NOMO-1 treated with DMSO at 0.1 percent for 48 hours (cell line): ENCODE data around the gene CCDC181.
"Not testable (repeated sequence)": the region's sequence is repeated elsewhere in the genome, so short reads cannot be mapped to it uniquely, and the experiment has no call there.

Source experiments
- DNase-seq: peaks from one replicate; lab custom pipeline; 2025; ENCODE audit not compliant: unreplicated experiment; lab: John Stamatoyannopoulos, UW

Gene CCDC181

DNA sequence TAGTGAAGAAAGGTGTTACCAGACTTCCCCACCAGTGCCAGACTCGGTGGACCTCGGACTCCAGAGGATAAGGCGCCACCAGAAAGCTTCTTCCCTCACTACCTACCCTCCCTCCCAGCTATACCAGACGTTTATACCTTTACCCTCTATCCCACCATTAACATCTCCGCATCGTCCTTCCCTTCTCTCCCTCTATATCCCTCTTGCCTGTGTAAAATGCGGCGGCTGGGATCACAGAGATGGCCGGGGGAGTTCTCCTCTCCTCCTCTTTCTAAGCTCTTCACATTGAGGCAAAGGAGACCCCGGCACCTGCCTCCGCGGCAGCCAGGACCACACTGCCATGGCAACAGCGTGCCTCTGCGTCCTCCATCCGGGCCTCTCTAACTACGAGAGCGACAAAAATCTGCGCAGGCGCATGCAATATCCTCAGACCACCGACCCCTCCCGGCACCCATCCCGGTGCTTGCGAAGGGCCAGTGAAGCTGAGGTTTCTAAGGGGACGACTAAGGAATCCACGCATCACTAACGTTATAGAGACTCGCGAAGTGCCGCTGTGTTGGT is at the start of gene CCDC181:
TSS of gene CCDC181 (minus strand) at position 394 of the 561 bp plus-strand sequence. CDS start 2,547 bp downstream, outside the sequence.
- DNase-seq: no peak

DNA sequence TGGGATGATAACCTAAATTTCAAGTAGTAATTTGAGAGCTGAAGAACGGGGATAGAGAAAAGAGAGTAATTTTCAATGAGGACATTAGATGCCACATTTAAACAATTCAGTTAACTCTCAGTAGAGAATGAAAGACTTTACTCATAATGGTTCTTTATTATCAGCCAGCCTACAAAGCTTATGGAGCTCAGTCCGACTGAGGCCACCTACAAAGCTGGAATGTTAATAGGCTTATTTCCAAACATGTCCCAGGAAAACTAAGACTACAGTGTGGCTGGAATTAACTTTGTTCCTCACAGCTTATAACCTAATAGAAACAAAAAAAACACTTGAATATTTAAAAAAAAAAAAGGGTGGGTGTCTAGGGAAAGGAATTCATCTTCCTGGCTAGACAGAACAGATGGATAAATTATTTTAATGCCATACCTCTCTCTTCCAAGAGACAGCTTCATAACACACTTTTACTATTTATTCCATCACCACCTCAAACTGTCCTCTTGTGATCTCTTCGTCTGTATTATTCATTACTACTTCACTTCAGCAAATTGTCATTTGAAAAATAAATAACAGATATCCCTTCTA is 48.6 kb upstream of the CCDC181 start:
- DNase-seq: no peak

DNA sequence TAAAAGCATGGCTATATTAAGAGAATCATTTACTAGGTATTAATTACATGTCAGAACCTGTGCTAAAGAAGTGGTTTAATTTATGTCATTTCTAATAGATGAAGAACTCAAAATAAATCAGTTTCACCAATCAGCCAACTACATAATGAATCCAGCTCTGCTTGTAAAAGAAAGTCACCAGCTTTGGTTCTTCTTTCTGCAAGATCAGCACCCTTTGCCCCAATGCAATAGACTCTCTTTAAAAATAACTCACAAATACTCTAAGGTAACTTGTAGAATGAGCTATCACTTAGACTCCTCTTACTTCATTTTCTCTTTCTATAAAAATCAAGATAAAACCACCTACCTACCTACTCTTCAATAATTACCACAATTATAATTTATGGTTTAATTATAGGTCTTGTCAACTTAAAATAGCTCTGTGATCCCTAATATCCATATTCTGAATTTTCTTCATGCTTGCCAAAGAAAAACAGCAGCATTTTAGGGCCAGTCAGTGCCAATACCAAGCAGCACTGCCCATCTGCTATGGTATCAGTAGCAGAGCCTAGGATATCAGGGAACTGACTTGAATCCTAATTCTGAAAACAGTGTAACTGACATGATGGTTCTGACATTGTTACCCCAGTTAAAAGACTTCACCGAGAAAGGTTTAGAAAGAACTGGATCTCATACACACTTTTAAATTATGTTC is 47.2 kb upstream of the CCDC181 start:
- DNase-seq: no peak

DNA sequence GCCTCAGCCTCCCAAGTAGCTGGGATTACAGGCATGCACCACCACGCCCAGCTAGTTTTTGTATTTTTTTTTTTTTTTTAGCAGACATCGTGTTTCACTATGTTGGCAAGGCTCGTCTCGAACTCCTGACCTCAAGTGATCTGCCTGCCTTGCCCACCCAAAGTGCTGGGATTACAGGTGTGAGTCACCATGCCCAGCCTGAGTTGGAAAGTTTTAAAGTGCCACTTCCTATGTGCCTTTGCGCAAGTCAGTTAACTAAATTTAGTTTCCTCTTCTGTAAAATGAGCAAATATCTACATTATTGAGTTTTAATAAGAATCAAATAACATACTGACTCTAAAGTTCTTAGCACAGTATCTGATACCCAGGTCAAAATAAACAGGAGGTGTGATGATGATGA is 46.1 kb upstream of the CCDC181 start:
- DNase-seq: no peak

DNA sequence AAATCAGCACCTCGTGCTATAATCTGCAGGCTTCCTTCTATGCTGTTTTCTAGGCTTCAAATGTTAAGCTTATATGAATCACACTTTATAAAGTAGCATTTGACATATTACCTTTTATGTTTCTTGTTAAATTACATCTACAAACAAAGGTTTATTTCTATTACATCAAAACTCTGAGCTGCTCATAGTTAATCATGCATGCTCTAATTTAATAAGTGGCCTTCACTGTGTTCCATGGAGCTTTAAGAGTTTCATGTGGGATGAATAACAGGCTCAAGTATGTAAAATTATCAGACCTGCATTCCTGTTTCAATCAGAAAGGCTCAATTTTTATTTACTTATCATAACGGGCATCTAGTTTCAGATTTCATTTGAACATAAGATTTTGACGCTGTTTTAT is 45.5 kb upstream of the CCDC181 start:
- DNase-seq: no peak

DNA sequence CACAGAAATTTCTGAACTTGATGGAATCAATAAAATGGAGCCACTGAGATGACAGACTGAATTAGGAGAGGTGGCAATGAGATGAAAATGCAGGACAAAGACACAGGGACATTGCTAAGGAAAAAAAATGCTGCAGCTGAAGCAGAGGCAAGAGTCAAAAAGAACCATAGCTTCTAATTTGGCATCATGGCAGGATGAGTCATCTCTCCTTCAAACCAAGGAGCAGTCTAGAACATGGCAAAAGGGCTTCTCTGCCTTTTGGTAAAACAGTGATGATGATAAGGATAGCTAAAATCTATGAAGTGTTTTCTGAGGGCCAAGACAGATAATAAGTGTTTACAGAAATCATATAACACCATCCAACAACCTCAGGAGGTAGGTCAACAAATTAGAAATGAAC is 41.7 kb upstream of the CCDC181 start:
- no peak for DNase-seq

DNA sequence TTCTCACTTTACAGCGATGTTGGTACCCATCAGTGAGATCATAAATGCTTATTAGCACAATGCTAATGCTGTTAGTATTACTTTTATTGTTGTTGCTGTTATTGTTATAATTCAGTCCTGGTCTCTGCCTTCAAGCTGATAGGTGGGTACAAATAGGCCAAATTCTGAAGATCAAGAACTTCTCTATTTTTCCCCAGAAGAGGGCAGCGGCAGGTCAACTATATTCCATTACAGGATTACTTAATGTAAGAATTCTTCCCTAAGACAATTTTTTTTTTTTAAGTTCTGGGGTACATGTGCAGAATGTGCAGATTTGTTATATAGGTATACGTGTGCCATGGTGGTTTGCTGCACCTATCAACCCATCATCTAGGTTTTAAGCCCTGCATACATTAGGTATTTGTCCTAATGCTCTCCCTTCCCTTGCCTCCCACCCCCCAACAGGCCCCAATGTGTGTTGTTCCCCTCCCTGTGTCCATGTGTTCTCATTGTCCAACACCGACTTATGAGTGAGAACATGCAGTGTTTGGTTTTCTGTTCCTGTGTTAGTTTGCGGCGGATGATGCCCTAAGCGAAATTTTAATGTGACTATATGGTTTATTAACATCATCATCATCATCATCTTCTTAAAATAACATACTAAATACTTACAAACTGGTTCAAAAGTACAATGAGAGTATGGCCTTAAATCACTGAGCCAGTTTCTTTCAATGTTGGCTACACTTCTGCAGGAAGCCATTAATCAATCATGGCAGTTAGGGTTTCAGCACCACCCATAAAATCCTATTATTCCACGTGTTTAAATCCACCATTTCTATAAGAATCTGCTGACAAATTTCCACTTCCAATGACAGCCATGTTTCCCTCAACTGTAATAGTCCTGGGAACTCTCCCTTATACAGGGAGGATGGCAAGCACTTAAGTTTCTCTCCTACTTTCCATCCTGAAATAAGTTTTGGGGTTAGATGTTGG is 39.3 kb upstream of the CCDC181 start:
- peak; percentile 23 for DNase-seq

DNA sequence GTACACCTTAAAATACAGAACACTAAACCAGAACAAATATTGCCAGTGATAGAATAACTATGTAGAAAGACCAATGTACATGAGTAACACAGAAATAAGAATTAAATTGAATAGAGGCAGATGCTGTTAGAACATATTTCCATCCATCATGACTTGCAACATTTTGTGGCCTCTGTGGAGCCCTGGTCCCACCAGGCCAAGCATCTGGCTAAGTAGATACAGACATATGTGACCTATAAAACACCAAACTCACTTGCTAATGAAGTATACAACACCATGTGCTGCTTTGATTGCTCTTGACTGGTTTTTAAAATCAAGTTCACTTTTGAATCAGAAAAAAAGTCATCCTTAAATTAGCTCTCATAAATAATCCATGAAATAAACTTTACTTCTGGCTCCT is 38.0 kb upstream of the CCDC181 start:
- DNase-seq: no peak

DNA sequence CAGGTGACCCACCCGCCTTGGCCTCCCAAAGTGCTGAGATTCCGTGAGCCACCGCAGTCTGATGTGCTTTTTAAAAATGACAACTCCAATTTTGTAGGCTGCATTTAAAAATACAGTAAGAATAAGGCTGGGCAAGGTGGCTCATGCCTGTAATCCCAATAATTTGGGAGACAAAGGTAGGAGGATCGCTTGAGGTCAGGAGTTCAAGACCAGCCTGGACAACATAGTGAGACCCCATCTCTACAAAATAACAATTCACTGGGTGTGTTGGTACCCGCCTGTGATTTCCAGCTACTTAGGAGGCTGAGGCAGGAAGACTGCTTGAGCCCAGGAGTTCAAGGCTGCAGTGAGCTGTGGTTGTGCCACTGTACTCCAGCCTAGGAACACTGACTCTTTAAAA is 35.1 kb upstream of the CCDC181 start:
- no peak for DNase-seq

DNA sequence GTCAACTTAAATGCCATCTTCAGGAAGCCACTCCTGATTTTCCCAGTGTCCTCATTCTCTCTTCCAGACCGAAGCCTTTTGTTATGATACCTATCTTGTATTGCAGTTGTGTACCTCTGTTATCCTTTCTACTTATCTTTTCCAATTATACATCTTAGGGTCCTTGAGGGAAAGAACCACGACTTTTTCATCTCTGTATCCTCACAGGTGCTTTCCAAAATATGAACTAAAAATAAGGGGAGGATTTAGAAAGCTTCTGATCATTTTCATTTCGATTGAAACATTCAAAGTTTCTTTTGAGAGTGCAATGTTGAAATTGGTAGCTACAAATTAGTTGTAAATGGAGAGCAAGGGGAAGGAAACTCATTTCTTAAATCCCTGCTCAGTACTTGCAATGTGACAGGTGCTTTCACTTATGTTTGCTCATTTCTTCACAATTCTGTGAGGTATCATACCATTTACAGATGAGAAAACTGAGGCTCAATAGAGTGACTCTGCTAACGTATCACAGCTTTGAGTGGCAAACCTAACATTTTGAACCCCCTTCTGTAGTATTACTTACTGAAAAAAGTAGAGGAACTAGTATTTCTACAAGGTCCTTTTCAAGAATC is 34.2 kb upstream of the CCDC181 start:
- DNase-seq: no peak

DNA sequence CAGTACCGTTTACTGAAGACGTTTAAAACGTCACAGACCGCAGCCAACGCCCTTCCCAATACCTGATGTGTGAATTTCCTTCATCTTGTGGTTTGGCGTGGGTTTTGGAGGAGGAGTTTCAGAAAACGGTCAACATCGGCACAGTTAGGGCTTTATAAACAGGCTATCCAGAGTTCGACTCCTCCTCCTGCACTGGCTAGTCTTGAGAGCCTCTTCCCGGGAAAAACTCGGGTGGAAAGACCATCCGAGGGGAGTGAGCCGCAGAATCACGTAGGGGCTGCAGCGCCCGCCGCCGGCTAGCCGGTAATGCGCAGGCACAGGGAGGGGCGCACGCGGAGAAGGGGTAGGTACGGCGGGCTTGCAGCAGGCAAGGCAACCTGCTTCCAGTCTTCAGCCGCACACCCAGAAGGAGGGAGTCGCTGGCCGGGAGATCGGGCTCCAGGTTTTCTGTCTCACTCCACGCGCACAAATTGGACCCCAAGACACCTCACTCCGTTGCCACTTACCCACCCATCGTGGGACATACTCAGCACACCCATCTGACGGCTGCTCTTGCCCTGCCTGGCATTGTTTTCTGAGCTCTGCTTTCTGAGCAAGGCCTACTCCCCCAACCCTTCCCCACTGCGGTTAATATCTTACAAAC is 33.0 kb upstream of the CCDC181 start:
- DNase-seq: no peak

DNA sequence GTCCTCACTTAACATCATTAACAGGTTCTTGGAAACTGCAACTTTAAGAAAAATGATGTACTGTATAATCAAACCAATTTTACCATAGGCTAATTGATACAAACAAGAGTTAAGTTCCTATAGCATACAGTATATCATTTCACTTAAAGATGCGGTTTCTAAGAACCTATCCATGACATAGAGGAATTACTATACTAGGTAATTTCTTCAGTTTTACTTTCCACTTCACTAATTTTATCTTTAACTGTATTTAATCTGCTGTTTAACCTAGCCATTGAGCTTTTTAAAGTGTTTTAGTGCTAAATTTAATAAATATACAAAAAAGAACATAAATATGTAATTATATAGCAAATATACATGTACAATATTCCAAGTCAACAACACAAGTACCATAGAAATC is 30.2 kb upstream of the CCDC181 start:
- DNase-seq: no peak

DNA sequence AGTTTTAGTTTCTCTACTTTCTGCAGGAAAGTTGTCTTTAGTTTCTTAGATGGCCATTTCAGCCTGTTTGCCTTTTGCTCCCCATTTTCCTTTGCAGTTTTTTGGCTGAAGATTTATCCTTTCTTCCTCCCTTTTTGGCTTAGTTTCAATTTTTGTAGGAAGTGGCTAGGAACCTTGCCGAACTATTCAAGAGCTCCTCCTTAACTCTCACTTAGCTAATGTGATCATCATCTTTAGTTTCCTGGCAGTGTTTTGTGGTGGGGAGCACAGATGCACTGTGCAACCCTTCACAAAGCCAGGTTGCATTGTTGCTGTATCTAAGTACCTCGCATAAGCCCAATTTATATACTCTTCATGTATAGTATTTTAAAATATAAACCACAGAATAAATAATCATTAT is 28.8 kb upstream of the CCDC181 start:
- DNase-seq: no peak

DNA sequence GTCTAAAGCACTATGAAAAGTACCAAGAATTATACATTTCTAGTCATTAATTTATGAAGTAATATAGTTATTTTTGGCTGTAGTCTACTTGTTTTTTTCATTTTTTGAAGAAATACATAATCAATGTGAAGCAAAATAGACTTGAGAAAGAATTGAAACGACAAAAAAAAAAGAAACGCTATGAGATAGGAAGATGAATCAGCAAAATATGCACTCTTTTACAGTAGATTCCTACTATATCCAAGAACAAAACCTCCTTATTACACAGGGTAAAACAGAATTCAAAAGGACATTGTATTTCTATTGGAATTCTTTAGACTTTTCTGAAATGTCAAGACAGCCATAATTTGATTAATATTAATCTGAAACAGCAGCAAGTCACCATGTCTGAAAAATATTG is 25.6 kb upstream of the CCDC181 start:
- no peak for DNase-seq

DNA sequence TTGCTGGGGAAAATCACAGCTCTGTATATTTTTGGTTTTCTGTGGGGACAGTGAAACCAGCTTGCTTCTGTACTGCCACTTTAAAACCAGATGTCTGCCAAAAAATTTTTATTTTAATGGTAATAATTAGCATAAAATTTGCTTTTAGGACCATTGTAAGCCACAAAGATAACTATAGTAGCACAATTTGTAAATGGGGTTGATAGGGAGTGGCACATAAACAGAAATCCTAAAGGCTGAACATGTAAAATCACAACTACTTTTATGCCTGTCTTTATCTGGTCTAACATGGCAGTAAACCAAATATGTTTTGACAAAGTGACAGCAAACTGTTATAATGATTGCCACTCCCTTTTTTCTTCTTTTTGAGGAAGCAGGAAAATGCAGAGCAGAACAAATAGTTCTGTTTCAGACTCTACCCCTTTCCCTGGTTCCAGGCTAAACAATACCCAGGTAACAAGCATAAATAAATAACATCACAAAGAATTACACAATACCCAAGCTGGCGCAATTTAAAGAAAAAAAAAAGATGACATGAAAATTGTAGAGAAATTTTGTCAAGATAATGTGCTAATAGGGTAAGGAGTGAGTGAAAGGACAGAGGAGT is 24.0 kb upstream of the CCDC181 start:
- no peak for DNase-seq

DNA sequence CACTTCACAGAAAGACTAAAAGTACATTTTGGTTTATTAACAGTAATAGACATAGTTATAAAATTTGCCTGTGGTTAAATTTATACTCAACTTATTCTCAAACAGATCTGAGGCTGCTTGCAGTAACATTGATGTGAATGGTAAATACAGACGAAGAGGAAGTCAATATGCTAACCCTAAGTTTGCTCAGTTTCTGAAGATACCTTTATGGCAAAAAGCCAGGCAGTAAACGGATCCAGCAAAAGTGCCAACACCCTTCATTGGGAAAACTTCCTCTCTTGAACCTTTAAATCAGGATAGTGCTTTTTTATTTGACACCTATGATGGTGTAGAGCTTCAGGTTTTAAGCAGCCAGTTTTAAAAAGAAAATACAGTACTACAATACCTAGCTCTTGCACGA is 16.6 kb upstream of the CCDC181 start:
- no peak for DNase-seq

DNA sequence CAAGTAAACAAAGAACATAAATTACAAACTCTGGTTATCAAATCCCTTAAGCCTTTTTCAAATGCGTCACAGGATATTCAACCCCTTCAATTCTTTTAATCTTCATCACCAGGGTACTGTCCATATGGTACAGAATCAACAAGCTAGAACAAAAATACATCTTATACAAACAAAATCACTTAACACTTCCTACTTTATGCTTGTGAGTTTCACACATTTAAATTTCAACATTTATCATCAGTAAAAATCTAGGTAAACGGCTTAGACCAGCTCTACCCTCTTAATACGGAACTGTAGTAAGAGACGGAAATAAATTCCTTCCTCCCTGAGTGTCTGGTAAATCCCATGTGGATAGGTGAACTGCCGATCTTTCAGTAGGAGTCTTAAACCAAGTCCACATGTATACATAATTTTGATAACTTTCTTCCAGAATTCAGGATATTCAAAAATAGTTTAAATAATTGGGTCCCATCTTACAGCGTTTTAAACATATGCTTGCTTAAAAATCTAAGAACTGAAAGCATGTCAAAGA is 1.0 kb downstream of the CCDC181 start:
- no peak for DNase-seq

DNA sequence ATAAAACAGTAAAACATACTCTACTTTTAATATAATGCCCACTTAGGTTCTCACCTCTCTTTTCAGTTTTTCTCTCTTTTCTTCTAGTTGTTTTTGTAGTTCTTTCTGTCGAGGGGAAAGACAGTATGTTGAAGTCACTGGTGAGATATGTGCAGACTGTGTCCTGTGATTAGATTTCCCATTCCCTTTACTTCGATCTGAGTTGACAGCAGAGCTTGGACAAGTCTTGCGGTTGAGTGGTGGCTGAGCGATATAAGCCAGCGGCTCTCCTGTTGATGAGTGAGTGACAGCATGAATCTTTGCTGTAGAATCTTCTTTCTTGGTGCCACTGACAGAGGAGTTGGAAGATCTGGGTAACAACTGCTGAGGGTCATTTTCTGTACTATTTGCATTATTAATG is 6.0 kb downstream of the CCDC181 start:
- DNase-seq: no peak

DNA sequence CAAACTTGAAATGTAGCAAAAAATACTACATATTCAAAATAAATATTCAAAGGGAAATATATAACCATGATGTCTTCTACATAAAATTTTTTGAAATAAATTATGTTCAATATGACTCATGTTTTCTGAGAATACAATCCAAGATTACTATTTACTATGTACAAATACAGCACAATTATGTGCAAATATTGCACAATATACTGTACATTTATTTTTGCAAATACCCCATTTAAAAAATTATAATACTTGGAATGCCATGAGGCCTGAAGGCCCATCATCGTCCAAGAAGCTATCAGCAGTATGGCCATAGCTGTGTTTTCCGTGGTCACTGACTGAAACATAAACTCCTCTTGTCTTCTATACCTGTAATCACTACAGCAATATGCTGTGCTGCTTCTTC is 12.3 kb downstream of the CCDC181 start:
- no peak for DNase-seq

DNA sequence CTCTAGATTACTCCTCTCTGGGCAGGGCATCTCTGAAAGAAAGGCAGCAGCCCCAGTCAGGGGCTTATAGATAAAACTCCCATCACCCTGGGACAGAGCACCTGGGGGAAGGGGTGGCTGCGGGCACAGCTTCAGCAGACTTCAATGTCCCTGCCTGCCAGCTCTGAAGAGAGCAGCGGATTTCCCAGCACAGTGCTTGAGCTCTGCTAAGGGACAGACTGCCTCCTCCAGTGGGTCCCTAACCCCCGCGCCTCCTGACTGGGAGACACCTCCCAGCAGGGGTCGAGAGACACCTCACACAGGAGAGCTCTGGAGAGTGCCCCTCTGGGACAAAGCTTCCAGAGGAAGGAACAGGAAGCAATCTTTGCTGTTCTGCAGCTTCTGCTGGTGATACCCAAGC is 18.9 kb downstream of the CCDC181 start:
- DNase-seq: not testable (repeated sequence)
